Stimulated activated CD8-positive, alpha-beta memory T cell treated with anti-CD3 and anti-CD28 coated beads, Interleukin-15, amount 100 ng/mL, for 24 hours (primary cell): ENCODE results near the gene NTNG2.

ENCODE experiments used
- DNase-seq: peaks from one replicate; pipeline ENCODE4 v3.0.0-alpha.2; 2020; ENCODE audit warnings: low read depth

NTNG2 gene

DNA sequence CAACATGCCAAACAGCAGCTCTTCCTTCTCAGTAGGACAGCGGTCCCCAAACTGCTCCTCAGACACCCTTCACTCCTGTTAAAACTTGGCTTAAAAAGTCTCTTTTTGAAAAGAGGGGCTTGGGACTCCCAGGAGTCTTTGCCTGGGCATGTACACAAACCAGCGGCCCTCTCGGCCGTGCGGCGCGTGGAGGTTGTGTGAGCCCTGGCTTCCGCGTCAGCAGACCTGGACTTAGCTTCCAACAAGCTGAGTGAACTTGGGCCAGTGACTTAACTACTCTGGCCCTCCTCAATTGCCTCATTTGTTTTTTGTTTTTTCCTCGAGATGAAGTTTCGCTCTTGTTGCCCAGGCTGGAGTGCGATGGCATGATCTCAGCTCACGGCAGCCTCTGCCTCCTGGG lies 15.3 kb upstream of the NTNG2 start:
- no peak for DNase-seq

DNA sequence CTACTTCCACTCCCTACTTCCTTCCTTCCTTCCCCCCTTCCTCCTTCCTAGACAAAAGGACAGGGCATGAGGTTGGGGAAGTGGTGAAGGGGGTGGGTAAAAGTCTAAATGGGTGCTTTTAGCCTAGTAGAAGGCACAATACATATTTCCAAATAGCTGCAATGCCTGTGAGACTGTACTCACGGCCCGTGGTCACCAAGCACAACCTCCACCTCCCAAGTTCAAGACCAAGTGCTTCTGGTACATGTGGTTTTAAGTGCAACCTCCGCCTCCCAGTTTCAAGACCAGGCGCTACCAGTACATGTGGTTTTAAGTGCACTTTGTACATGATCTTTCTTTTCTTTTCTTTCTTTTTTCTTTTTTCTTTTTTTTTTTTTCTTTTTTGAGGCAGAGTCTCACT lies 14.5 kb upstream of the NTNG2 start:
- no peak for DNase-seq

GRCh38 chr9:132147839-132148238 lies 14.0 kb upstream of the NTNG2 start:
- DNase-seq: no peak

- no peak for DNase-seq
These were observed 11.6 kb upstream of the NTNG2 start for GRCh38 chr9:132150256-132150655.

DNA sequence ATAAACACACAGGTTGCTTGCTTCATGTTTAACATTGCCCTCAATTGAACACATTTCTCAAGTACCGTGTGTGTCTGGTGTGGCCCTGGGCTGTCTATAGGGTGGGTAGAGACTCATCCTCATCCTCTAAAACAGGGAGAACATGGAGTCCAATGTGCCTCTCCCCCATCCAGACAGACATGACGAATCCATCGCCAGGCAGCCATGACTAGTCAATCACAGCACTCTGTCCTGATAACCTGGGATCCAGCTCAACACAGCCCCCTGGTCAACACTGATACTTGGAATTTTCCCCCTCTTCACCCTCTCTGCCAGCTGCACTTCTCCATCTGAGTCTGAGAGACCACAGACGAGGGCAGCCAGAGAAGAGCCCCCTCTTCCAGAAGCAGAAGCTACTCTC lies 10.7 kb upstream of the NTNG2 start:
- DNase-seq: no peak

DNA sequence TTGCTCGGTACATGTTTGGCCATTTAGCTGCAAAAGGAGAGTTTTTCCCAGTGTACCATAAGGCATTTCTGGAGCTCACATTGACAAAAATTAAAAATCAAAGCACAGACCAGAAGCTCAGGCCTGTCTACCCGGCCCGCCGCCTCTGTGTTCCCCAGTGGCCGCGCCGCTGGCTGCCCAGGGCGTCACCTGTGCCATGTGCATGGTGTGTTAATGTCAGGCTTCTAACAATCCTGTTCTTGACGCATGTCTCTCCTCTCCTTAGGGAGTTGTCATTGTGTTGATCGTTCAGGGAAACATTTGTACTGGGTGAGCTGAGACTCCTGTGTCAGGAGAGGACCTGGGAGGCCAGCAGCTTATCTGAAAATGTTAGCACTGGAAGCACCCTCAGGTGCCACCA lies 9.6 kb upstream of the NTNG2 start:
- DNase-seq: no peak

DNA sequence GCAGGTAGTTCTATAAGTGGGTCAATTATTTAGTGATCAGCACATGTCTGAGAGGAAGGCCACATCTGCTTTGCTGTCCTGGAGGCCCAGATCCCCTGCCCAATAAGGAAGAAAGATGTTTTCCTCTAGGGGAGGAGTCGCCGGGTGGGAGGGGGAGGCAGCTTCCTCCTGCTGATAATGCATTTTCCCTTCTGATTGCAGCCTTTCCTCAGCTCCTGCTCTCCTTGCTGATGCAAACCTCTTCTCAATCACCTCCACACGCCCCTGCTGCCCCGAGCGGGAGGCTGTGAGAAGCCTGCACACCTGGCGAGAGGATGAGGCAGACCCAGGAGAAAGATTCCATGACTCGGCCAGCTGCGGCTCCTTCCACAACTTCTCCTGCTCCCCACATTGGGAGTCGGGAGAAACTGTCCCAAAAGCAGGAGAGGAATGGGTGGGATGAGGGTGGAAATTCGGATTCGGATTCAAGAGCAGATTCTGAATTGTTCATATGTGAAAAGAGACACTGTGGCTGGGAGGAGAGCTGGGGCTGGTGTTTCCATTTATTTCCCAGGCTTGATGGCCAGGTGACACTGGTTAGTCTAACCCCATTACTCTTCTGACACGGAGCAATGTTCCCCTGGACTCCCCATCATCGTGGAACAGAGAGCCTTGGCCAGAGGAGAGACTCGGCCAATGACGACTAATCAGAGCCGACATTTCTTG lies 6.8 kb upstream of the NTNG2 start:
- DNase-seq: no peak

GRCh38 chr9:132155568-132155895 lies 6.3 kb upstream of the NTNG2 start:
- no peak for DNase-seq

GRCh38 chr9:132156262-132156661 lies 5.6 kb upstream of the NTNG2 start:
- DNase-seq: no peak

- no peak for DNase-seq
These were observed 4.3 kb upstream of the NTNG2 start for GRCh38 chr9:132157347-132158116.

- peak; percentile 18 for DNase-seq
These were observed 786 bp upstream of the NTNG2 start for GRCh38 chr9:132160802-132161742.

DNA sequence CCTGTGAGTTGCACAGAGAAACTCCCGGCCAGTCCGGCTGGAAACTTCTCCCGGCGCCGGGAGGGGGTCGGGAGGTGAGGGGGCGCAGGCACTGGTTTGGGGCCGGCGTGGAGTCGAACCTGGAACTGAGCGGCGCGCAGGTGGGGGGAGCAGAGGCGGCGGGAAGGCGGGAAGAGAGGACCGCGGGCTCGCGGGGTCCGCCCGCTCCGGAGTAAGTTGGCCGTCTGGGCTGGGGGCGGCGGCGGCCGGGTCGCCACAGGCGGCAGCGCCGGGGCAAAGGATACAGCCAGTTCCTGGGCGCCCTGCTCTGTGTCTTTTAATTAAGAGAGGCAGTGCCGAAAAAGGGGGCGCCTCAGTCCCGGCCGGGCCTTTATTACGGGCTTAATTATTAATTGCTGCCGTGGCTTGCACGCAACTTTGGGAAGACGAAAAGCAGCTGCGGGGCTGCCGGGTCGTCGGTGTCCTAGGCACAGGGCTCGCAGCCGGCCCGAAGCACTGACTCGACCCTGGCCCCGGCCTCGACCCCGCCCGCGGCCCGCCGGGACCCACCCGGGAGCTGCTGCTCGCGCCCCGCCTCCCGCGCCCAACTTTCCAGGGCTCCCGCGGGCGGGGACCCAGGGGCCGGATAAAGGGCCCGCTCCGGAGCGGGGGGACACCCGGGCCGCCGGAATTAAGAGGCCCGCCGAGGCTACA lies 1.1 kb downstream of the NTNG2 start:
- no peak for DNase-seq

- DNase-seq: no peak
These were observed 1.6 kb downstream of the NTNG2 start for GRCh38 chr9:132163457-132163875.

- DNase-seq: no peak
These were observed 2.2 kb downstream of the NTNG2 start for GRCh38 chr9:132163876-132164603.

DNA sequence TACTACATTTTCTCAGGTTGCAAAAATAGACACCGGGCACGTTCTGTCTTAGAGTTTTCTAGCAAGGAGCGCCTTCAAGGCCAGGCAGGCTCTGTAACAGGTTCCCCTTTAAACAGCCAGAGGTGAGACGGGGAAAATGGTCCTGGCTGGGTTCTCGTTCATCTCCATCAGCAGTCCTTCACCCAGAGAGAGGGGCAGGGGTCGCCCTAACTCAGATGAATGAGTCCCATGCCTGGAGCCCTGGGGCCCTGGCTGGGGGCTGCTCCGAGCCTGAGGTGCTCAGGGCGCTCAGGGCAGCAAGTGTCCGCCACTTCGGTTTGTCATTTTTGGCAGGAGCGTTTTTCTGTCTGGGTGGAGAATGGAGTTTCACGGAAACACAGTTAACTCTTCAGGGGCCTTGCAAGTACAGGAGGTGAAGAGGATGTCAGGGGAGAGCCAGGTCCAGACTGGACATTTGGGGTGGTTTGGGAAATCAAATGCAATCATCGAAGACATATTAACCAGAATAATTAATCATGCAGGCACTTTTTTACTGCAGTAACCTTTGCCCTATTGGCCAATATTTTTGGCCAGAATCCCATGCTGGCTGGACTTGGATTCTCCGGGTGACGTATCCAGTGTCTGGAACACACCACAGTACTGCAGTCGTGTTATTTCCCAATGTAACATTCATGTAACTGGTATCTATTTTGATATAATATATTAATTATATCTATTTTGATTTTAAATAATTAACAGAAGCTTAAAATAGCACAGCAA lies 2.9 kb downstream of the NTNG2 start:
- no peak for DNase-seq

GRCh38 chr9:132166599-132166998 lies 4.7 kb downstream of the NTNG2 start:
- DNase-seq: no peak

GRCh38 chr9:132167192-132167591 lies 5.3 kb downstream of the NTNG2 start:
- DNase-seq: no peak

DNA sequence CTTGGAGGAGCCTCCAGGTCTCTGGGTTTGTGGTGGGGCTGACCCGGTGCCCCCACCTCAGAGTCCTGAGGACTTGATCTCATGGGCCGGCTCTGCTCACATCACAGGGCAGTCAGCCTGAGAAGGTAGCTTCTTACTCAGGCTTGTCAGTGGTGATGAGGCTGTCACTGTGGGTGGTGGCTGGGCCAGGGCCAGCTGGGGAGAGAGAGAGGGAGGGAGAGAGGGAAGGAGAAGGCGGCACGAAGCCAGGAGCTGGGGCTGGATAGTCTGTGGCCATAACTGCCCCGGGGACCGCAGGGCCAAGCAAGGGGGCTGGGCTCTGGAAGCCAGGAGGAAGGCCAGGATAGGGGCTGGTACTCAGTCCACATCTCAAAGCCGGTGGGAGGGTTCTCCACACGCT lies 6.5 kb downstream of the NTNG2 start:
- DNase-seq: no peak

DNA sequence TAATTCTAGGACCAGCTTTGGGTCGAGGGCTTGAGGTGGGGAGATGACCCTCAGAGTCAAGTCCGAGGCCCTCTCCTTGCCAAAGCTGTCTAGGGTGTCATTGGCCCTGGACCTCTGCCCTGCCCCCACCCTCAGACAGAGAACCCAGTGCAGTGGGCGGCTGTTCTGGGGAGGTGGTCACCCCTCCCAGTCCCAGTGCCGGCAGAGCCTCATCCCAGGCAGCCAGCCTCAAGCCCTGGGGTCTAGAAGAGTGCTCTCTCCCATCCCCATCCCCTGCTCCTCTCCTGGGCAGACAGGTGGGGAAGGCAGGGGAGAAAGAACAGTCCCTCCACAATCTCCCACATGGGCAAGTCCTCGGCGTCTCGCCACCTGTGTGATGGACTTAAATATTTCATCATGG lies 7.0 kb downstream of the NTNG2 start:
- no peak for DNase-seq

GRCh38 chr9:132169672-132170392 lies 8.0 kb downstream of the NTNG2 start:
- DNase-seq: peak; percentile 43
